Brain microvascular endothelial cell (primary cell): ENCODE measurements around the gene PCNX3.

Experiments used
- DNase-seq: peaks from one replicate; pipeline ENCODE4 v3.0.0-alpha.2; 2020
- H3K27ac ChIP-seq: fragments of 250-450 bp; sonication (Bioruptor Pico); 2 replicates; pipeline ENCODE4 v1.5.1; 2020; ENCODE audit warnings: mild to moderate bottlenecking, moderate library complexity
- H3K27me3 ChIP-seq: fragments of 250-450 bp; sonication (Bioruptor Pico); replicated peaks from 2 replicates; pipeline ENCODE4 v1.5.1; 2020; ENCODE audit warnings: mild to moderate bottlenecking
- H3K36me3 ChIP-seq: fragments of 250-450 bp; sonication (Bioruptor Pico); replicated peaks from 2 replicates; pipeline ENCODE4 v1.5.1; 2020; ENCODE audit warnings: mild to moderate bottlenecking
- H3K4me3 ChIP-seq: 2 replicates; pipeline ENCODE4 v1.5.1; 2011; ENCODE audit warnings: low read depth, mild to moderate bottlenecking, control low read depth, low read length, moderate library complexity
- in situ Hi-C: cut with HindIII; loops from 2 replicates; pipeline ENCODE4 v1.10.0; 2017; ENCODE audit warnings: low sequenced_read_pairs, low pct_ligation_motif_present
- TF ChIP-seq, protein P1 (sequence below): IDR thresholded peaks from 2 replicates; pipeline ENCODE4 v1.5.1; 2011; ENCODE audit warnings: low read depth, mild to moderate bottlenecking, moderate library complexity, low read length, control low read depth, inconsistent platforms; ENCODE audit errors: missing control alignments

The PCNX3 gene

DNA sequence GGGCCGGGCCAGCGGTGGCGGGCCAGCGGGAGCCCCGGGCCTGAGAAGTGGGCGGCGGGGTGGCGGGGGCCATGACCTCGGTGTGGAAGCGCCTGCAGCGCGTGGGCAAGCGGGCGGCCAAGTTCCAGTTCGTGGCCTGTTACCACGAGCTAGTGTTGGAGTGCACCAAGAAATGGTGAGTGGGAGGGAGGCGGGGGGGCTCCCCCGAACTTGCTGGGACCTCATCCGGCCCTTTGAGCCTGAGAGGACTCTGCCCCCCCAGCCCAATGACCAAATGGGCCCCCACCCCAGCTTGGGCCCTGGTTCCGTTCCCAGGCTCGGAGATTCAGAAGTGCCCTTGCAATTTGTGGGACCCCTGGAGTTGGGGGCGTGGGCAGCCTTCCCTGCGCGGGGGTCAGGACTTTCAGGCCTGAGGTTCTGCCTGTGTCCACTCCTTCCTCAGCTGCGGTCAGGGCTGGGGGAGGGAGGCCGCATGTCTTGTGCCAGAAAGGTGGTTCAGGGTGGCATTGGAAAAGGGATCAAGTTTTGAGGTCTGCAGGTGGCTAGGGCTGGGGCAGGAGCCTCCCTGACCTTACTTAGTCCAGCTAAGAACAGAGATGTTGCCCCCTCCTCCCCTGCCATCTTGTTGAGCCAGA lies 39.2 kb upstream of the PCNX3 start:
- TF ChIP-seq, protein P1, sequence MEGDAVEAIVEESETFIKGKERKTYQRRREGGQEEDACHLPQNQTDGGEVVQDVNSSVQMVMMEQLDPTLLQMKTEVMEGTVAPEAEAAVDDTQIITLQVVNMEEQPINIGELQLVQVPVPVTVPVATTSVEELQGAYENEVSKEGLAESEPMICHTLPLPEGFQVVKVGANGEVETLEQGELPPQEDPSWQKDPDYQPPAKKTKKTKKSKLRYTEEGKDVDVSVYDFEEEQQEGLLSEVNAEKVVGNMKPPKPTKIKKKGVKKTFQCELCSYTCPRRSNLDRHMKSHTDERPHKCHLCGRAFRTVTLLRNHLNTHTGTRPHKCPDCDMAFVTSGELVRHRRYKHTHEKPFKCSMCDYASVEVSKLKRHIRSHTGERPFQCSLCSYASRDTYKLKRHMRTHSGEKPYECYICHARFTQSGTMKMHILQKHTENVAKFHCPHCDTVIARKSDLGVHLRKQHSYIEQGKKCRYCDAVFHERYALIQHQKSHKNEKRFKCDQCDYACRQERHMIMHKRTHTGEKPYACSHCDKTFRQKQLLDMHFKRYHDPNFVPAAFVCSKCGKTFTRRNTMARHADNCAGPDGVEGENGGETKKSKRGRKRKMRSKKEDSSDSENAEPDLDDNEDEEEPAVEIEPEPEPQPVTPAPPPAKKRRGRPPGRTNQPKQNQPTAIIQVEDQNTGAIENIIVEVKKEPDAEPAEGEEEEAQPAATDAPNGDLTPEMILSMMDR: no peak
- in situ Hi-C loops: no loop called here
- no peak for DNase-seq
- Histone ChIP-seq H3K36me3 (peaks cover 16% of the 10 kb centered on the region), H3K27me3 (no peaks in the 10 kb centered on the region), H3K27ac (peak overlapping the region; percentile 13), H3K4me3 (peak overlapping the region; percentile 58)

DNA sequence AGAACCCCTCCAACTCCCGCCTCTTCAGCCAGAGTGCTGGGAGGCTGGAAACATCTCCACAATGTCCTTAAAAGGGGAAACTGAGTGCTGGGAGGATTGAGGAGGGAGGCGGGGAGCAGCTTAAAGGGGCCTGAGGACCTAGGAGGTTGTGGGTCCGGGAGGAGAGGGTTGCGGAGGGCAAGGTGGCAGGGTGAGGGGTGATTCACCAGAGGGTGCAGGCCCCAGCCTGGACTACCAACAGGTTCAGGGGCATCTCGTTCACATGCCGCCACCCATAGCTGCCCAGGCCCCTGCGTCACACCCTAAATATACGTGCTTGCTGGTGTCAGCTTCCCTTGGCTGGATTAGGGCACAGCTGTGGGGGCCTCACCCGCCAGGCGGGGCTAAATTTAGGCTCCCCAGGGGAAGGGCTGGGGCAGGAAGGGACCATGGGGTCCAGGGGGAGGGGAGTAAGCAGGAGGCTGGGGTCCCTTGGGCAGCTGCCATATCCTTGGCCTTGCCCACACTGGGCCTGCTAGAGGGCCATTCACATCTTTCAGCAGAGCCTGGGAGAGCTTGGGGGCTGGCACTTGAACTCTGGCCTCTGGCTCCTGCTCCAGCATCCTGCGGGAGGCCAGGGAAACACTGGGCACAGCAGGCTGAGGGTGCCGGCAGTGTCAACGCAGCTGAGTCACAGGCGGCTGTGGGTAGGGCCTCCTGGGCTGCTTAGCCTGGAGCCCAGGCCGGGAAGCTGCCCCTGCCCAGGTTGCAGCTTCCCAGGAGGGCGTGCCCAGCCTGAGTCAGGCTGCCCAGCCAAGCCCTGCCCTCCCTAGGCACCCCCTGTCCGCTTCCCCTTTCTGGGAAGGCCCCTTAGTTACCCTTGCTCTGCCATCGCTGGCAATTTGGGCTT lies 38.5 kb upstream of the PCNX3 start:
- in situ Hi-C loops: no loop called here
- H3K4me3 ChIP-seq: peak overlapping the region; percentile 58
- no peak for DNase-seq
- H3K36me3 ChIP-seq: peaks cover 19% of the 10 kb centered on the region
- H3K27ac ChIP-seq: no peak overlapping the region
- no peaks in the 10 kb centered on the region for H3K27me3 ChIP-seq
- TF ChIP-seq, protein P1: no peak

DNA sequence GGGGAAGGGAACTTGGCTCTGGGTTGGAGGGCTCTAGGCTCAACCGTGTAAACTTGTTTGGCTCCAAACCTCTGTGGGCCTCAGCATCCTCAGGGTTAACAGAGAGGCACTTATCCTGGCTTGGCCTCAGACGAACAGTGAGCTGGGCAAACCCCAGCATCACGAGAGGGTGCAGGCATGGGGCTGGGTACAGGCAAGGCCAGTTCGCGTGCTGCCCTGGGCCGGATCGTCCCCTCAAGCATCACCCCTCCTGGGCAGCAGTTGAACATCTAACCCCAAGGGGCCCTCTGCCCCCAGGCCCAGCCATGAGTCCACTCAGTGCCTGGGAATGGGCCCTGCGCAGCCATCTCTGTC lies 37.8 kb upstream of the PCNX3 start:
- in situ Hi-C loops: no loop called here
- Histone ChIP-seq H3K27ac (no peak overlapping the region), H3K27me3 (no peaks in the 10 kb centered on the region), H3K36me3 (peaks cover 19% of the 10 kb centered on the region), H3K4me3 (peak overlapping the region; percentile 5)
- DNase-seq: no peak
- TF ChIP-seq, protein P1: no peak

DNA sequence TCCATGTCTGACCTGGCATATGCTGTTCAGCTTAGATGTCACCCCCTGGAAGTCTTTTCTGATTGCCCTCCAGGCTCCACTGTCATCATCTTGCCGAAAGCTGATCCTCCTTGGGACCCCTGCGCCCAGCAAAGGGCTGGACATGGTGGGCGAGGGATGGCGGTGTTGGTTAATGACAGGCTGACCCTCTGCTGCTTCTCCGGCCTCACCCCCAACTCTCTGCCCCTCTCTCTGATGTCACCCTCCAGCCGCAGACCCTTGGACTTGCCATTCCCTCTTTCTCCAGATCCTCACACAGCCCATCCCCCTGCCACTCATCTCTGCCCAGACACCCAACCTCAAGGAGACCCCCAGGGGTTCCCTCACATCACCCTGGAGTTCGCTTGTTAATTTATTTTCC lies 37.4 kb upstream of the PCNX3 start:
- TF ChIP-seq, protein P1: no peak
- no peak overlapping the region for H3K4me3 ChIP-seq
- peaks cover 19% of the 10 kb centered on the region for H3K36me3 ChIP-seq
- no peak for DNase-seq
- no peaks in the 10 kb centered on the region for H3K27me3 ChIP-seq
- in situ Hi-C loops: no loop called here
- no peak overlapping the region for H3K27ac ChIP-seq

DNA sequence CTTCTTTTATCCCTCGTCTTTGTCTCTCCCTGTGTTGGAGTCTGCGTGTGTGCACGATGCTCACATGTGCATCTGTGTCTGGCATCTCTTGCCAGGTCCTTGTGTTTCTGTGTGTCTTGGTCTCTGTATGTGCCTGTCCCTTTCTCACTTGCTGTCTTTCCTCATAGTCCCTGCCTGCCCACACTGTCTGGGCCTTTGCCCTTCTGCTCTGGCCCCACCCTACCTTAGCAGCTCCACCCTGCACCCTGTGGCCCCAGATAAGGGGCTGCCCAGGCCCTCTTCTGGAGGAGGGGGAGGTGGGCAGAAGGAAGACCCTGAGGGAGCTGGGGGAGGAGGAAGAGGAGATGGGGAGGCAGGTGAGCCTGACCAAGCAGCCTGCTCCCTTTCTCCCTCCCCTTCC lies 36.9 kb upstream of the PCNX3 start:
- in situ Hi-C loops: no loop called here

More for the DNA sequence above, 36.9 kb upstream of the PCNX3 start:
- H3K4me3 ChIP-seq: no peak overlapping the region
- H3K27ac ChIP-seq: no peak overlapping the region
- TF ChIP-seq, protein P1: no peak
- H3K36me3 ChIP-seq: peaks cover 16% of the 10 kb centered on the region
- DNase-seq: no peak
- H3K27me3 ChIP-seq: no peaks in the 10 kb centered on the region
